DMS79 treated with DMSO at 0.1 percent for 48 hours (cell line): ENCODE results near the gene TNS3.

Experiments used
- DNase-seq: peaks from one replicate; lab custom pipeline; 2025; lab: John Stamatoyannopoulos, UW

Gene TNS3

GRCh38 chr7:47407136-47407535 is 174.8 kb downstream of the TNS3 start:
- no peak for DNase-seq

- DNase-seq = no peak
Measured at GRCh38 chr7:47406801-47407129, 175.1 kb downstream of the TNS3 start.

GRCh38 chr7:47405921-47406800 is 175.8 kb downstream of the TNS3 start:
- no peak for DNase-seq

GRCh38 chr7:47405286-47405904 is 176.5 kb downstream of the TNS3 start:
- no peak for DNase-seq

GRCh38 chr7:47404010-47404409 is 177.9 kb downstream of the TNS3 start:
- DNase-seq = no peak

GRCh38 chr7:47402941-47403866 is 178.7 kb downstream of the TNS3 start:
- DNase-seq = no peak

- no peak for DNase-seq
Measured at GRCh38 chr7:47401611-47402570, 180.0 kb downstream of the TNS3 start.

GRCh38 chr7:47400741-47401206 is 181.1 kb downstream of the TNS3 start:
- DNase-seq = no peak

- DNase-seq = no peak
Measured at GRCh38 chr7:47400001-47400400, 181.9 kb downstream of the TNS3 start.

GRCh38 chr7:47394751-47395252 is 187.1 kb downstream of the TNS3 start:
- DNase-seq = no peak

GRCh38 chr7:47394216-47394615 is 187.7 kb downstream of the TNS3 start:
- DNase-seq = no peak

- no peak for DNase-seq
Measured at GRCh38 chr7:47393406-47393805, 188.5 kb downstream of the TNS3 start.

GRCh38 chr7:47392241-47392759 is 189.6 kb downstream of the TNS3 start:
- DNase-seq = no peak

GRCh38 chr7:47391726-47392125 is 190.2 kb downstream of the TNS3 start:
- no peak for DNase-seq

GRCh38 chr7:47390914-47391313 is 191.0 kb downstream of the TNS3 start:
- no peak for DNase-seq

GRCh38 chr7:47389923-47390630 is 191.8 kb downstream of the TNS3 start:
- no peak for DNase-seq

GRCh38 chr7:47389171-47389922 is 192.6 kb downstream of the TNS3 start:
- no peak for DNase-seq

GRCh38 chr7:47387506-47387905 is 194.4 kb downstream of the TNS3 start:
- DNase-seq = no peak

- DNase-seq = no peak
Measured at GRCh38 chr7:47386273-47386835, 195.6 kb downstream of the TNS3 start.
